Peyer's patch (tissue), 4 donors: ENCODE data around the gene ITGA3.

ENCODE experiments used
- POLR2A ChIP-seq, 2 donors: fragments of 450-650 bp; IDR thresholded peaks; one replicate each; pipeline ENCODE4 v1.5.1; 2017; ENCODE audit warnings: antibody characterized with exemption in 2 of 2, mild to moderate bottlenecking in 2 of 2, moderate library complexity in 2 of 2
- TF ChIP-seq, protein P1 (sequence below), 6 experiments: fragments of 450-650 bp in 4 of 6; fragments of 200-600 bp in 2 of 6; sonication (generic) in 1 of 6; IDR thresholded peaks; one replicate each; pipeline ENCODE4 v1.5.1; 2017 to 2019; ENCODE audit warnings: antibody characterized with exemption in 6 of 6, mild to moderate bottlenecking in 3 of 6, moderate library complexity in 1 of 6

DNA sequence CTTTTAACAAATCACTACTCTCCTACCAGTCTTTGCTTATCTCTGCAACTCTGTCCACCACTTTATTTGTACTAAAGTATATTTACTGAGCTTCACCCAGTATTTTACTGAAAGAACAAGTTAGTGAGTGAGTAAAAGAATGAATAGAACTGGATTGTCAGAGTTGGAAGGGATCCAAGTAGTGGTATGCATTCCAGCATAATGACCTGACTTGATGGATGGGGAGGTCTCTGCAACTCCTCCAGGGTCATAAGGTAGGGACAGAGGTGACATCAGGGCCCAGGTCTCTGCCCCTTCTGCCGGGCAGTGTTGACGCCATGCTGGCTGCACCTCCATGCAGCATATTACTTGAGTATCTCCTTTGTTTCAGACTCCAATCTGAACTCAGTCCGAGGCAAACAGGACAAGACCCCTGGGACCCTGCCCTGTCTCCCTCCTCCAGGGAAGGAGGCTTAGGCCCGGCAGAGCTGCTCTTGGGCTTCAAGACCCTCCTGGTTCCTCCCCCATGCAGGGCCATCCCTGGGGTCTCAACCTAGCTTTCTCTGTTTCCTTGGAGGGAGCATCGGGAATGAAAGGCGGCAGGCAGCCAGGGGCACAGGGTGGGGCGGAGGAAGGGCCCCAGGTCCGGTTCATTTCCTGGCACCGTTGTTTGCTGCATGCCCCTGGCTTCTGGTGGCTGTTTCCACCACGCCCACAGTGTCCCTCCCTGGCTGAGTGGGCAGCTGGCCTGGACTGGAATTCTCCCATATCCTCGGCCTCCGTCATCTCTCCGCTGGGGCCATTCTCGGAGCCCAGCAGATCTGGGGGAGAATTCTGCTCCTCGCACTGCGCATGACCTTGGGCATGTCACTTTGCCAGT, 12.4 kb upstream of the ITGA3 start:
- no peak for TF ChIP-seq POLR2A (IDR thresholded peaks at IDR 0.05)
- TF ChIP-seq, protein P1, sequence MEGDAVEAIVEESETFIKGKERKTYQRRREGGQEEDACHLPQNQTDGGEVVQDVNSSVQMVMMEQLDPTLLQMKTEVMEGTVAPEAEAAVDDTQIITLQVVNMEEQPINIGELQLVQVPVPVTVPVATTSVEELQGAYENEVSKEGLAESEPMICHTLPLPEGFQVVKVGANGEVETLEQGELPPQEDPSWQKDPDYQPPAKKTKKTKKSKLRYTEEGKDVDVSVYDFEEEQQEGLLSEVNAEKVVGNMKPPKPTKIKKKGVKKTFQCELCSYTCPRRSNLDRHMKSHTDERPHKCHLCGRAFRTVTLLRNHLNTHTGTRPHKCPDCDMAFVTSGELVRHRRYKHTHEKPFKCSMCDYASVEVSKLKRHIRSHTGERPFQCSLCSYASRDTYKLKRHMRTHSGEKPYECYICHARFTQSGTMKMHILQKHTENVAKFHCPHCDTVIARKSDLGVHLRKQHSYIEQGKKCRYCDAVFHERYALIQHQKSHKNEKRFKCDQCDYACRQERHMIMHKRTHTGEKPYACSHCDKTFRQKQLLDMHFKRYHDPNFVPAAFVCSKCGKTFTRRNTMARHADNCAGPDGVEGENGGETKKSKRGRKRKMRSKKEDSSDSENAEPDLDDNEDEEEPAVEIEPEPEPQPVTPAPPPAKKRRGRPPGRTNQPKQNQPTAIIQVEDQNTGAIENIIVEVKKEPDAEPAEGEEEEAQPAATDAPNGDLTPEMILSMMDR (IDR thresholded peaks at IDR 0.05): no peak
